ENCODE measurements around the gene KRTAP5-2. TPM values are rescaled to one million over a fixed set of nuclear protein-coding genes. Genes with fewer than 3 reads are reported as not detected.
"Not testable (repeated sequence)": the region's sequence is repeated elsewhere in the genome, so short reads cannot be mapped to it uniquely, and the experiment has no call there.

The KRTAP5-2 gene
- total RNA-seq, 1 experiment from 2014 or later, result not detected

DNA sequence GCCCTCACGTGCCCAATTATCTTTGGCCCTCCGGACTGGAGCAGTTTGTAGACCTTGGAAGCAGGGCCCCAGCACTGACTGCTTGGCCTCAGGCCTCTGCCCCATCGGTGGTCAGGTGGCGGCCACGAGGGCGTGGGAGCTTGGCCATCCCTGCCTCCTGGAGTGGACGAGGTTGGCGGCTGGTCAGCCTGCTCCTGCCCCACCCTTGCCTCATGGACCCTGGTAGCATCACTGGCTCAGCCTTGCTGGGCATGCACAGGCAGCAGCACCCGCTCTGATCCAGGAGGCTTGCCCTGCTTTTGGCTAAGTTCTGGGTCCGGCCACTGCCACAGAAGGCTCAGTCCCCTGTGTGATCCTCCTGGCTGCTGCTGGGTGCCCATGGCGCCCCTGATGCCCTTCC is 6.1 kb upstream of the KRTAP5-2 start:
- BruUV-seq (replicated peaks), result no TSS peak

DNA sequence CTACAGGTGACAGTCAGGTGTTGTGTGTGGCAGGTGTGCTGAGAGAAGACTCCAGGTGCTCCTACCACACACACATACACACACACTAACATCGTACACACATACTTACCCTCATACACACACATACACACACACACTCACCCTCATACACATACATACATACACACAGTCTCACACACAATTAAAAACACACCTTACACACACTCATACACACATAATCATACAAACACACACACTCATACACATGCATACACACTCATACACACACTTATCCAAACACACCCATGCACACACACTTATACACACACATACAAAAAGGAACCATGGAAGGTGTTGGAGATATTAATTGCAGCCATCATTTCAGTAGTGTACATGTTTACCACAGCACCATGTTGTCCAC is 5.5 kb upstream of the KRTAP5-2 start:
- TF ChIP-seq, protein P1, sequence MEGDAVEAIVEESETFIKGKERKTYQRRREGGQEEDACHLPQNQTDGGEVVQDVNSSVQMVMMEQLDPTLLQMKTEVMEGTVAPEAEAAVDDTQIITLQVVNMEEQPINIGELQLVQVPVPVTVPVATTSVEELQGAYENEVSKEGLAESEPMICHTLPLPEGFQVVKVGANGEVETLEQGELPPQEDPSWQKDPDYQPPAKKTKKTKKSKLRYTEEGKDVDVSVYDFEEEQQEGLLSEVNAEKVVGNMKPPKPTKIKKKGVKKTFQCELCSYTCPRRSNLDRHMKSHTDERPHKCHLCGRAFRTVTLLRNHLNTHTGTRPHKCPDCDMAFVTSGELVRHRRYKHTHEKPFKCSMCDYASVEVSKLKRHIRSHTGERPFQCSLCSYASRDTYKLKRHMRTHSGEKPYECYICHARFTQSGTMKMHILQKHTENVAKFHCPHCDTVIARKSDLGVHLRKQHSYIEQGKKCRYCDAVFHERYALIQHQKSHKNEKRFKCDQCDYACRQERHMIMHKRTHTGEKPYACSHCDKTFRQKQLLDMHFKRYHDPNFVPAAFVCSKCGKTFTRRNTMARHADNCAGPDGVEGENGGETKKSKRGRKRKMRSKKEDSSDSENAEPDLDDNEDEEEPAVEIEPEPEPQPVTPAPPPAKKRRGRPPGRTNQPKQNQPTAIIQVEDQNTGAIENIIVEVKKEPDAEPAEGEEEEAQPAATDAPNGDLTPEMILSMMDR (IDR thresholded peaks at IDR 0.05; ENCODE audit: unreplicated experiment), result no peak
- no TSS peak for BruUV-seq (replicated peaks)
- DNase-seq, result no peak
- H3K27ac Mint-ChIP-seq (ENCODE audit: unreplicated experiment), result no peak overlapping the region
- H3K27me3 Mint-ChIP-seq (ENCODE audit: unreplicated experiment), result peaks cover 88% of the 10 kb centered on the region
- no peaks in the 10 kb centered on the region for H3K9me3 Mint-ChIP-seq (ENCODE audit: low read depth, unreplicated experiment)
- H3K36me3 Mint-ChIP-seq (ENCODE audit: insufficient read depth, unreplicated experiment), result no peaks in the 10 kb centered on the region
- CTCF ChIA-PET, result no interaction called here
- no peak overlapping the region for H3K4me3 Mint-ChIP-seq (ENCODE audit: low read depth, unreplicated experiment)
- intact Hi-C loops (cut with micrococcal nuclease; ENCODE audit: unreplicated experiment), result no loop called here
- H3K4me1 Mint-ChIP-seq (ENCODE audit: low read depth, unreplicated experiment), result no peaks in the 10 kb centered on the region

More for the DNA sequence above, 6.1 kb upstream of the KRTAP5-2 start:
- Mint-ChIP-seq H3K9me3 (ENCODE audit: low read depth, unreplicated experiment) (no peaks in the 10 kb centered on the region), H3K36me3 (ENCODE audit: insufficient read depth, unreplicated experiment) (no peaks in the 10 kb centered on the region), H3K4me1 (ENCODE audit: low read depth, unreplicated experiment) (no peaks in the 10 kb centered on the region), H3K4me3 (ENCODE audit: low read depth, unreplicated experiment) (no peak overlapping the region), H3K27me3 (ENCODE audit: unreplicated experiment) (peaks cover 88% of the 10 kb centered on the region), H3K27ac (ENCODE audit: unreplicated experiment) (no peak overlapping the region)
- intact Hi-C loops (cut with micrococcal nuclease; ENCODE audit: unreplicated experiment), result no loop called here
- DNase-seq, result no peak
- CTCF ChIA-PET, result no interaction called here
- TF ChIP-seq, protein P1 (IDR thresholded peaks at IDR 0.05; ENCODE audit: unreplicated experiment), result no peak

DNA sequence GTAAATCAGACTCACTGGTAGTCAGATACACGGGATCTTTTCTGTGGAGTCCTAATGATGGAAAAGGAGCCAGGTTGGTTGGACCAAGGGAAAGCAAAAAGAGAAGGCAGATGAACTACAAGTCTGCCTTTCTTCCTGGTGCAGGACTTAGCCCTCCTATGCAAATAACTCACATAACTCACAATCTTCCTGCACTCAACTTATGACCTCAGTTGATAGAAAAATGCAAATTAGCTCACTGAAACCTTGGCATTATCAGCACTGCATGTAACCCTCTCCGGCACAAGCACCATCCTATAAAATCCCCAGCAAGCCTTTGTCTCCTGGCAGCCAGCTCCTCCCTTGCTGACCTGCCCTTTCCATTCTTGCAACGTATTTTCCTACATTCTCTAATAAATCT is 3.6 kb upstream of the KRTAP5-2 start:
- H3K36me3 Mint-ChIP-seq (ENCODE audit: insufficient read depth, unreplicated experiment); CTCF ChIA-PET; intact Hi-C loops (cut with micrococcal nuclease; ENCODE audit: unreplicated experiment); H3K9me3 Mint-ChIP-seq (ENCODE audit: low read depth, unreplicated experiment); H3K4me1 Mint-ChIP-seq (ENCODE audit: low read depth, unreplicated experiment); DNase-seq; H3K27ac Mint-ChIP-seq (ENCODE audit: unreplicated experiment); H3K4me3 Mint-ChIP-seq (ENCODE audit: low read depth, unreplicated experiment); BruUV-seq (replicated peaks): not testable (repeated sequence)
- H3K27me3 Mint-ChIP-seq (ENCODE audit: unreplicated experiment), result peaks cover 88% of the 10 kb centered on the region

DNA sequence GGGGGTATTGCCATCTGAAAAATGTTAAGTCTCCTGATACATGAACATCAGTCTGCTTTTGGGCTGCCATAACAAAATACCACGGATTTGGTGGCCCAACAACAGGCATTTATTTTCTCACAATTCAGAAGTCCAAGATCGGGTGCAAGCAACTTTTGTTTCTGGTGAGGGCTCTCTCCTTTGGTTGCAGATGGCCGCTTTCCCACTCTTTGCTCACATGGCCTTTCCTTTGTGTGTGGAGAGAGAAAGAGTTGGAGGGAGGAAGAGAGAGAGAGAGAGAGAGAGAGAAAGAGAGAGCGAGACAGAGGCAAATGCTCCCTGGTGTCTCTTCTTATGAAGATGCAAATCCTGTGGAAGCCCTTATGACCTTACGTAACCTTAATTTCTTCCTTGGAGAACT is 2.5 kb upstream of the KRTAP5-2 start:
- H3K27me3 Mint-ChIP-seq (ENCODE audit: unreplicated experiment), result peaks cover 88% of the 10 kb centered on the region
- H3K36me3 Mint-ChIP-seq (ENCODE audit: insufficient read depth, unreplicated experiment), result no peaks in the 10 kb centered on the region
- CTCF ChIA-PET, result no interaction called here
- DNase-seq, result no peak
- no peaks in the 10 kb centered on the region for H3K4me1 Mint-ChIP-seq (ENCODE audit: low read depth, unreplicated experiment)
- no peaks in the 10 kb centered on the region for H3K9me3 Mint-ChIP-seq (ENCODE audit: low read depth, unreplicated experiment)
- no peak overlapping the region for H3K27ac Mint-ChIP-seq (ENCODE audit: unreplicated experiment)
- H3K4me3 Mint-ChIP-seq (ENCODE audit: low read depth, unreplicated experiment), result no peak overlapping the region
- TF ChIP-seq, protein P1 (IDR thresholded peaks at IDR 0.05; ENCODE audit: unreplicated experiment), result no peak
- intact Hi-C loops (cut with micrococcal nuclease; ENCODE audit: unreplicated experiment), result no loop called here
- BruUV-seq (replicated peaks), result no TSS peak

DNA sequence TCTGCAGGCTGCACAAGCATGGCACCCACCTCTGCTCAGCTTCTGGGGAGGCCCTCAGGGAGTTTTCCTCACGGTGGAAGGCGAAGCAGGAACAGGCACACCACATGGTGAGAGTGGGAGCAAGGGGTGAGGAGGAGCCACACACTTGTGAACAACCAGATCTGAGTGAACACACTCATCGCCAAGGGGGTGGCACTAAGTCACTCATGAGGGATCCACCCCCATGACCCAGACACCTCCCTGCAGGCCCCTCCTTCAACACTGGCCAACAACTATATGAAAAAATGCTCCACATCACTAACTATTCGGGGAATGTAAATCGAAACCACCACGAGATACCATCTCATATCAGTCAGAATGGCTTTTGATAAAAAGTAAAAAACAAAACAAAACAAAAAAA is 722 bp upstream of the KRTAP5-2 start:
- TF ChIP-seq, protein P1 (IDR thresholded peaks at IDR 0.05; ENCODE audit: unreplicated experiment), result no peak
- intact Hi-C loops (cut with micrococcal nuclease; ENCODE audit: unreplicated experiment), result no loop called here
- Mint-ChIP-seq H3K36me3 (ENCODE audit: insufficient read depth, unreplicated experiment) (no peaks in the 10 kb centered on the region), H3K9me3 (ENCODE audit: low read depth, unreplicated experiment) (no peaks in the 10 kb centered on the region), H3K27me3 (ENCODE audit: unreplicated experiment) (peaks cover 100% of the 10 kb centered on the region), H3K27ac (ENCODE audit: unreplicated experiment) (no peak overlapping the region), H3K4me1 (ENCODE audit: low read depth, unreplicated experiment) (no peaks in the 10 kb centered on the region), H3K4me3 (ENCODE audit: low read depth, unreplicated experiment) (no peak overlapping the region)
- CTCF ChIA-PET, result no interaction called here
- BruUV-seq (replicated peaks), result no TSS peak
- no peak for DNase-seq

DNA sequence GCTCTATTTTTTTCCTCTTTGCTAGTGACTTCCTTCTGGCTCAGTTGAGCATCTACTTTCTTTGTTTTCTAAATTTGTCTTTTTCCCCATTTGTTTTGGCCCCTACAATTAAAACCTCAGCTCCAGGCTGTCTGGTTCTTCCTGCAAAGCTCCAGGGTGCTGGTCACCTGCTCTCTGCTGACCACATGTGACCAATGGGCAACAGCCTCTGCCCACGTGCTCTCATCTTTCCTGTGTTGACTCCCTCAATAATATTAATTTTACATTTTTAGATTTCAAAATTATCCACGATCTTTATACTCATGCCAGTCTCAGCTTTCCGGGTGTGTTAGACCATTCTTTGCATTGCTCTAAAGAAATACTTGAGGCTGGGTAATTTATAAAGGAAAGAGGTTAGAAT is 312 bp upstream of the KRTAP5-2 start:
- CTCF ChIA-PET; BruUV-seq (replicated peaks); H3K27ac Mint-ChIP-seq (ENCODE audit: unreplicated experiment); H3K9me3 Mint-ChIP-seq (ENCODE audit: low read depth, unreplicated experiment); intact Hi-C loops (cut with micrococcal nuclease; ENCODE audit: unreplicated experiment); DNase-seq; H3K4me3 Mint-ChIP-seq (ENCODE audit: low read depth, unreplicated experiment); H3K4me1 Mint-ChIP-seq (ENCODE audit: low read depth, unreplicated experiment); H3K36me3 Mint-ChIP-seq (ENCODE audit: insufficient read depth, unreplicated experiment): not testable (repeated sequence)
- H3K27me3 Mint-ChIP-seq (ENCODE audit: unreplicated experiment), result peaks cover 100% of the 10 kb centered on the region

All from Calu3 (cell line).